K562 (cell line): ENCODE results near the gene SLX4IP.

Source experiments
- ZNF785 ChIP-seq: fragments of 250-450 bp; sonication (Bioruptor Pico); IDR thresholded peaks from 2 replicates; pipeline ENCODE4 v1.4.0; 2020; ENCODE audit warnings: mild to moderate bottlenecking
- TF ChIP-seq, protein P1 (sequence below), 3 experiments: IDR thresholded peaks in 2 of 3; conservative IDR thresholded peaks in 1 of 3; 2 replicates each; pipeline ENCODE4 v1.5.1; 2011 to 2012; ENCODE audit warnings: low read length in 3 of 3, mild to moderate bottlenecking in 3 of 3, control low read depth in 2 of 3, improper control_type of control experiment in 1 of 3, inconsistent platforms in 1 of 3, low read depth in 1 of 3, mixed read lengths in 1 of 3, moderate library complexity in 1 of 3; ENCODE audit not compliant: insufficient read depth in 2 of 3

DNA sequence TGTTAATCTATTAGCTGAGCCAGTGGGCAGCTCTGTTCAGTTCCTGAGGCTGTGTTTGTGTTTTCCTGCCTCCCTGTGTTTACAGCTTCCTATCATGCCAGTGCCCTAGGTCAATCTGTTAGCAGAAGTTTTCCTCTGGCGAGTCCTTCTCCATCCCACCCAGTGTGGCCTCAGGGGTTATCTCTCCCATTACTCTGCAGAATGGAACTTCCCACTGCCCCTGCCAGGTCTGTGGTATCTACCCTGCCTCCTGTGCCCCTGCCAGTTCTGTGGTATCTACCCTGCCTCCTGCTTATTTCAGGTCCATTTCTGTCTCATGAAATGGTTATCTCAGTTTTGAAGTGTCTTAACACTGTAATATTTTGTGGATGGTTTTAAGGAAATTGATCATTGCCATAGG lies 63.1 kb downstream of the SLX4IP start:
- TF ChIP-seq ZNF785 (CRISPR knock-in tag): no peak
- TF ChIP-seq, protein P1, sequence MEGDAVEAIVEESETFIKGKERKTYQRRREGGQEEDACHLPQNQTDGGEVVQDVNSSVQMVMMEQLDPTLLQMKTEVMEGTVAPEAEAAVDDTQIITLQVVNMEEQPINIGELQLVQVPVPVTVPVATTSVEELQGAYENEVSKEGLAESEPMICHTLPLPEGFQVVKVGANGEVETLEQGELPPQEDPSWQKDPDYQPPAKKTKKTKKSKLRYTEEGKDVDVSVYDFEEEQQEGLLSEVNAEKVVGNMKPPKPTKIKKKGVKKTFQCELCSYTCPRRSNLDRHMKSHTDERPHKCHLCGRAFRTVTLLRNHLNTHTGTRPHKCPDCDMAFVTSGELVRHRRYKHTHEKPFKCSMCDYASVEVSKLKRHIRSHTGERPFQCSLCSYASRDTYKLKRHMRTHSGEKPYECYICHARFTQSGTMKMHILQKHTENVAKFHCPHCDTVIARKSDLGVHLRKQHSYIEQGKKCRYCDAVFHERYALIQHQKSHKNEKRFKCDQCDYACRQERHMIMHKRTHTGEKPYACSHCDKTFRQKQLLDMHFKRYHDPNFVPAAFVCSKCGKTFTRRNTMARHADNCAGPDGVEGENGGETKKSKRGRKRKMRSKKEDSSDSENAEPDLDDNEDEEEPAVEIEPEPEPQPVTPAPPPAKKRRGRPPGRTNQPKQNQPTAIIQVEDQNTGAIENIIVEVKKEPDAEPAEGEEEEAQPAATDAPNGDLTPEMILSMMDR (IDR thresholded peaks at IDR 0.05 in 2 of 3, conservative IDR thresholded peaks at IDR 0.05 in 1 of 3; ENCODE audit: insufficient read depth in 2 of 3, low read depth in 1 of 3, low read length in 3 of 3): no peak
